Measurements from ENCODE around the gene KIF9. TPM values are rescaled to one million over a fixed set of nuclear protein-coding genes. Genes with fewer than 3 reads are reported as not detected.
A peak's percentile ranks its signal among the peaks of the same experiment; 100 is the strongest.

KIF9 gene
- polyA plus RNA-seq, 1 donor (not counting 4 experiments of a cell fraction or from before 2014, with no cell fraction given), result 9.2 TPM

DNA sequence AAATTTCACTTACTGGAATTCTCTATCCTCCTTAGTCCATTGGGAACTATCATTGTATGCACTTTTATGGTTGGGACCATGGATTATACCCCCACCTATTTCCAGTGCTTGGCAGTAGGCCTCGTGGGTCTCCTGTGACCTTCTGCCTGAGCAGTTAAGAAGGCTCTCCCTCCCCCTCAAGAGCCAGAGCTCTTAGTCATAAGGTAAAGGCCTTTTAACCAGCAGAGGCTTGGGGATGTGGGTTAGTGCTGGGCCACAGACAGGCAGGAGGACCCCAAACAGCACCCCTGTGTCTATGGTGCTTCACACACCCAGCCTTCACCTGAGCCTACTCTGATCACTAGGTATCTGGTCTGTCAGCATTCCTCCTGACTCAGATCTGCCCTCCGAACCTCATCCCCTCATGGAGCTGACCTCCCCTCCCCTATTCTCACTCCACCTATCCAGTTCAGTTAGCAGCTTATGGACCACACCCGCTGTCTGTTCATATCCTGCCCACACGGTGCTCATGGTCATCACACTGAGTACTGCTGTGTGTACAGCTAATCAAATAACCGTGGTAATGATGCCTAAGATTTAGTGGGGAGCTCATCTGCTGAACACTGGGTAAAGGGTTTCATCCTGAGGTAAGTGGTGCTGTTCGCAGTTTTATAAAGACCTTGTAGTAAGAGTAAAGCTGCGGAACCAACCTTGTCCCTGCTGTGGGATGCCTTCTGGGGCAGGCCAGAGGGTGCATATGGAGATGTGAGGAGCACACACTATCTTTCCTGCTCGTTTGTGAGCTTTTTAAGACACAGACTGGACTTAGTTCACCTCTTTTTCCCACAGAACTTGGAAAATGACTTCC, 41.1 kb upstream of the KIF9 start:
- dilution Hi-C loops (cut with MboI; ENCODE audit: extremely low pct_ligation_motif_present, low sequenced_read_pairs), result no loop called here
- Histone ChIP-seq H3K9ac (ENCODE audit: control insufficient read depth, extremely low read depth, insufficient read depth, low read length) (no peak overlapping the region), H3K4me1 (ENCODE audit: control insufficient read depth, extremely low read depth, insufficient read depth, low read length) (peaks cover 10% of the 10 kb centered on the region), H4K20me1 (ENCODE audit: control insufficient read depth, extremely low read depth, insufficient read depth, low read length) (peaks cover 2% of the 10 kb centered on the region), H3K9me3 (ENCODE audit: control insufficient read depth, low read depth, low read length) (no peaks in the 10 kb centered on the region), H2AFZ (ENCODE audit: control insufficient read depth, low read length) (no peak overlapping the region), H3K36me3 (ENCODE audit: control insufficient read depth in 2 of 2, extremely low read depth in 1 of 2, insufficient read depth in 2 of 2, low read length in 2 of 2) (peaks cover 24 to 37% of the 10 kb centered on the region in 2 experiments), H3K4me3 (ENCODE audit: control insufficient read depth in 2 of 3, extremely low read depth in 1 of 3, insufficient read depth in 2 of 3, low read depth in 1 of 3, low read length in 3 of 3) (no peak overlapping the region), H3K4me2 (ENCODE audit: control insufficient read depth, extremely low read depth, insufficient read depth, low read depth, low read length) (no peak overlapping the region), H3K9me1 (ENCODE audit: control insufficient read depth, extremely low read depth, insufficient read depth, low read length) (no peaks in the 10 kb centered on the region), H3K27ac (ENCODE audit: control insufficient read depth, insufficient read depth, low read length) (peak overlapping the region; percentile 15), H3K27me3 (ENCODE audit: control insufficient read depth, extremely low read depth, insufficient read depth, low read length) (no peaks in the 10 kb centered on the region), H3K79me2 (ENCODE audit: control insufficient read depth, insufficient read depth, low read length) (no peaks in the 10 kb centered on the region)
- TF ChIP-seq CTCF (optimal IDR thresholded peaks at IDR 0.05 in 1 of 3, IDR thresholded peaks at IDR 0.05 in 1 of 3, conservative IDR thresholded peaks at IDR 0.05 in 1 of 3; ENCODE audit: extremely low read depth in 1 of 3, insufficient read depth in 2 of 3, low read length in 3 of 3) (no peak), EZH2 (IDR thresholded peaks at IDR 0.05; ENCODE audit: low read length) (no peak)
- DNase-seq (ENCODE audit: low read depth, low spot score), result peak; percentile 23
- peak; percentile 9 for FAIRE-seq

DNA sequence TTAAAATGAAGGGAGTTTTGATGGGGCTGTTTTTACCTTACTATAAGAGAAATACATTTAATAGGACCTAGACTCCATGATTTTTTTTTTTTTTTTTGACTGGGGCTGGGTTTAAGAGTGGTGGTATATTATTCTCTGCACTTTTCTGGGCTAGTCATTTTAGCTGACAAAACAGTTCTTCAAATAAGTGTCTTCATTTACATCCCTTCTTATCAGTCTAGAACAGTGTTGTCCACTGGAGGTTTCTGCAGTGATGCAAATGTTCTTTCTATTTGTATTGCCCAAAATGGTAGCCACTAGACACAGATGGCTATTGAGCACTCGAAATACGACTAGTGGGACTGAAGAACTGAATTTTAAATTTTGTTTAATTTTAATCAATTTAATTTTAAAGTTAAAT, 37.4 kb upstream of the KIF9 start:
- Histone ChIP-seq H3K79me2 (ENCODE audit: control insufficient read depth, insufficient read depth, low read length) (no peaks in the 10 kb centered on the region), H3K27me3 (ENCODE audit: control insufficient read depth, extremely low read depth, insufficient read depth, low read length) (no peaks in the 10 kb centered on the region), H3K9me1 (ENCODE audit: control insufficient read depth, extremely low read depth, insufficient read depth, low read length) (no peaks in the 10 kb centered on the region), H2AFZ (ENCODE audit: control insufficient read depth, low read length) (no peak overlapping the region), H3K36me3 (ENCODE audit: control insufficient read depth in 2 of 2, extremely low read depth in 1 of 2, insufficient read depth in 2 of 2, low read length in 2 of 2) (peaks cover 14 to 26% of the 10 kb centered on the region in 2 experiments), H3K27ac (ENCODE audit: control insufficient read depth, insufficient read depth, low read length) (no peak overlapping the region), H3K4me2 (ENCODE audit: control insufficient read depth, extremely low read depth, insufficient read depth, low read depth, low read length) (no peak overlapping the region), H3K4me3 (ENCODE audit: control insufficient read depth in 2 of 3, extremely low read depth in 1 of 3, insufficient read depth in 2 of 3, low read depth in 1 of 3, low read length in 3 of 3) (no peak overlapping the region), H3K4me1 (ENCODE audit: control insufficient read depth, extremely low read depth, insufficient read depth, low read length) (peaks cover 12% of the 10 kb centered on the region), H3K9ac (ENCODE audit: control insufficient read depth, extremely low read depth, insufficient read depth, low read length) (no peak overlapping the region), H4K20me1 (ENCODE audit: control insufficient read depth, extremely low read depth, insufficient read depth, low read length) (peaks cover 2% of the 10 kb centered on the region), H3K9me3 (ENCODE audit: control insufficient read depth, low read depth, low read length) (no peaks in the 10 kb centered on the region)
- dilution Hi-C loops (cut with MboI; ENCODE audit: extremely low pct_ligation_motif_present, low sequenced_read_pairs), result no loop called here
- TF ChIP-seq EZH2 (IDR thresholded peaks at IDR 0.05; ENCODE audit: low read length) (no peak), CTCF (optimal IDR thresholded peaks at IDR 0.05 in 1 of 3, IDR thresholded peaks at IDR 0.05 in 1 of 3, conservative IDR thresholded peaks at IDR 0.05 in 1 of 3; ENCODE audit: extremely low read depth in 1 of 3, insufficient read depth in 2 of 3, low read length in 3 of 3) (no peak)
- FAIRE-seq (no peak), DNase-seq (ENCODE audit: low read depth, low spot score) (no peak)

All from keratinocyte (primary cell).